NCI-H748 treated with DMSO at 0.1 percent for 48 hours (cell line): ENCODE measurements around the gene JAZF1.
A peak's percentile ranks its signal among the peaks of the same experiment; 100 is the strongest.

ENCODE experiments used
- DNase-seq: peaks from one replicate; lab custom pipeline; 2025; lab: John Stamatoyannopoulos, UW

The JAZF1 gene

DNA sequence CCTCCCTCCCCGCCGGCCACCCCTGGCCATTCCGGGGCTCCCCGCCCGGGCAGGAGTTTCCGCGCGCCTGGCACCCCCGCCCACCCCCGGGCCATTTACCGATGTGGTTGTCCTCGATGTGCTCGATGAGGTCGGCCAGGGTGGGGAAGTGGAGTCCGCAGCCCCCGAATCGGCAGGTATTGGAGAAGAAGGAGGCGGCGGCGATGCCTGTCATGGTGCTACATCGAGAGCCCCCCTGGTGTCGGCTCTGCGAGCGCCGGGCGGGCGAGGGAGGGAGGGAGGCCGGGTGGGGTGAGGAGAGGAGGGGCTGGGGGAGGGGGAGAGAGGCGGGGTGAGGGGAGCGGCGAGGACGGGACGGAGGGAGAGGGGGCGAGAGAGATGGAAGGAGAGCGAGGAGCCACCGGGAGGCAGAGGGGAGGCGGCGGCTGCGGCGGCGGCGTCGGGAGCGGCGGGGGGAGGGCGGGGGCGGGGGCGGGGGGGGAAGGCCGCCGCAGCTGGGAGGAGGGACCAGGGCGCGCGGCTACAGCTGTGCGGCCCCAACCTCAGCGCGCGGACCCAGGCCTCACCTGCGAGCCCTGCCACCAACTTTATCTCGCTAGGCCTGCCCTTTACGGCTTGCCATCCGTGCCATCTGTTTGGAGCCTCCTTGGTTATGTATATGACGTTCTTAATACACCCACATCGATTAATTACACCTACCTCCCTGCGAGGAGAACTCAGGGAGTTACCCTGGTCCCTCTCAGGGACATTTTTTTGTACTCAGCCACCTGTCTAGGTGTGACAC is at the start of gene JAZF1:
TSS of gene JAZF1 (minus strand) at position 432 of the 784 bp plus-strand sequence.
- peak; percentile 61 for DNase-seq

DNA sequence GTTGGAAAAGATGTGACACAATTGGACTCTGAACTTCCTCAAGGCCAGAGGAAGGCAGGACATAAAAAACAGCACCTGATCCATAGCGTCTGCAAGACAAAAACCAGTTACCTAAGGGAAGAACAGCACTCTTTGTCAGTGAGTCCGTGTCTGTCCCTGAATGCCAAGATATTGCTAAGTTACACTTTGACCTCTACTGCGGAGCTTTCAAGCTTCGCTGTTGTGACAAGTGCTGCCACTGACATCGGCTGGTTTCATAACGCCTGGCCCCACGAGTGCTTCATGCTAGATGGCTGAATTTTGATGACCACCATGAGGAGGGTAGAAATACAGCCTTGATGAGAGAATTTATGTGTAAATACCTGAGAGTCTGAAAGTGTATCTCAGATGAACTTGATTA is 49.7 kb upstream of the JAZF1 start:
- DNase-seq, result no peak

DNA sequence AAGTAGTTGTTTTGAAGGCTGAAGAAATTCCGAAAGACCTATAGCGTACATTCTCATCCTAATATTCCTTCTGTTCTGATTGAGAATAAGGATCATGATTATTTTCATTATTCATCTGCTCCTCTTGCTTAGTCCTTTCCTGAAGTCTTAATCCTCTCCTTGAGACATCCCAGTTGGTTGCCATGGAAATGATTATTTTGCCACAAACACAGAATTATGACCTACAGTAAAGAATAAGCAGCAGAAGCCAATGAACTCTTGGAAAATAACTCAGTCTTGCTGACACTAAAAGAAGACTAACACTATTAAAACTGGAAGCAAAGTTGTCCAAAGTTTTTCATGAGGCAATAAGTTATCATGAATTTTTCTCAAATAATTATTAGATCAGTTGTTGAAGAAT is 47.8 kb upstream of the JAZF1 start:
- no peak for DNase-seq

DNA sequence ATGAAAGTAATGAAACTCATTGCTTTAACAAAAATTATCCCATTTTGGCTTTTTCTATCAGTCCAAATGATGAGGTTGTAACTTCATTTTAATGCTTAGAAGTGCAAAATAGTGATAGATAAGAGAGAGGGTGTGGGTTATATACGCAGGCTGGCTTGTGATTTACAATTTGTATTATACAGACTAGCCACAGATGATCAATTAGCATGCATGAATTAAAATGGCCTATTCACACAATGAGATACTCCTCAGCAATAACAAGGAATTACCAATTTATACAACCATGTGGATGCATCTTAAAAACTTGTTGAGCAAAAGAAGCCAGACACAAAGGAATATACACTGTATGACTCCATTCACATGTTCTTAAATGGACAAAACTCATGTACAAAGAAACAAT is 45.4 kb upstream of the JAZF1 start:
- no peak for DNase-seq

DNA sequence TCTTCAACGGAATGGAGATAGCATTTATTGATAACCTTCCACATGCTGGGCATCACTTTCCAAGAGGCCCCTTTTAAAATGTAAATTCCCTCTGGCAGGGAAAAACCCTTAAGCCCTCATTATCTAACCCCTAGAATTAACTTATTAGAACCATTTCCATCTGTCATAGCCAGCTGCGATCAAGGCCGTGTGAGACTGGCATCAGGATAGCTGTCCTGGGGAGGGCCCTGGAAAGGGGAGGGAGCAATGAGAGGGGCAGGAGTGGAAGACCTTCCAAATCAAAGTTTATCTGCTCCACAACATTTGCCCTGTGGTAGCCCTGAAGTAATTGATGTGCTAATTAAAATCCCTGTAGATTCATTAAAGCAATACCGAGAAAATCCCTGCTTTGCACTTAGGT is 45.0 kb upstream of the JAZF1 start:
- no peak for DNase-seq

DNA sequence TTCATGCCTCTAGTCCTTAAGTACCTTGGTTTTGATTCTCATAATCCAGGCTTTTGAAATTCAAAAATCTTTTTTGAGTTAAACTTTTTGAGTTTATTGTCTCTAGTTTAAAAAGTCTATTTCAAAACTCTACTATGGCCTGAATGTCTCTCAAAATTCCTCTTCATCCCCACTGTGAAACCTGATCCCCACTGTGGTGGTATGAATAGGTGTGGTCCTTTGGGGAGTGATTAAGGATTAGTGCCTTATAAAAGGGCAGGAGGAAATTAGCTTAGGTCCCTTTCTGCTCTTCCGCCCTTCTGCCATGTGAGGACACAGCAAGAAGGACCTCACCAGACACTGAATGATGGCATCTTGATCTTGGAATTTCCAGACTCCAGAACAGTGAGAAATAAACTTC is 44.1 kb upstream of the JAZF1 start:
- DNase-seq, result no peak

DNA sequence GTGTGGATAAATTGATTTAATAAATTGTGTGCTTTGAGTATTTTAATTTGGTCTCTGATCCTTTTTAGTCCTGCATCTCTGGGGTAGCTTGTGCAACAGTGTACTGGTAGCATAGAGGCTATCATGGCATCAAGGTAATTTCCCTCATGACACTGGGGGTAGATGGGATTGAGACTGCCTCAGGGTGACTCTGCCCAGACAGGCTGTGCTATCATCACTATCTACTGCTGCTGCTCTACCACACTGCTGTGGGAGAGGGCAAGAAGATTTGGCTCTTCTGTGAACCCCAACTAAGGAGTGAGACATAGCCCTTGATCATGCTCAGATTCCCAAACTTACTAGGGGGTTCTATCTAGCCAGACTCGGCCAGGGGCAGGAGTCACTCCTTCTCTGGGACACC is 43.6 kb upstream of the JAZF1 start:
- DNase-seq, result no peak

DNA sequence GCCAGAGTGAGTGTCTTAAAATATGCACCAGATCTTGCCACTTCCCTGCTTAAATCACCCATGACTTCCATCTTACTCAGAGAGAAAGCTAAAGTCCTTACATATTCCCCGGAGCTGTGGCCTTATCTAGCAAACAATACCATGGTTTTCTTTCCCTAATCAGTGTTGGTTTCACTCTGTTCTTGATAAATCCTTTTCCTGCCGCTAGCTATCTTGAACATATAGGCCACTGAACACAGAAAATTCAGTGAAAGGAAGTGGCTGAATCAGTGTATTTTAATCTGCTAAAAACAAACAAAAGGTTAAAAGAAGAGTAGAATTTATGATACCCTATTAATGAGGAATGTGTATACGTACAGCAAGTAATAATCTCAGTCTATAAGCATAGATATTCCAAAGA is 42.0 kb upstream of the JAZF1 start:
- no peak for DNase-seq

DNA sequence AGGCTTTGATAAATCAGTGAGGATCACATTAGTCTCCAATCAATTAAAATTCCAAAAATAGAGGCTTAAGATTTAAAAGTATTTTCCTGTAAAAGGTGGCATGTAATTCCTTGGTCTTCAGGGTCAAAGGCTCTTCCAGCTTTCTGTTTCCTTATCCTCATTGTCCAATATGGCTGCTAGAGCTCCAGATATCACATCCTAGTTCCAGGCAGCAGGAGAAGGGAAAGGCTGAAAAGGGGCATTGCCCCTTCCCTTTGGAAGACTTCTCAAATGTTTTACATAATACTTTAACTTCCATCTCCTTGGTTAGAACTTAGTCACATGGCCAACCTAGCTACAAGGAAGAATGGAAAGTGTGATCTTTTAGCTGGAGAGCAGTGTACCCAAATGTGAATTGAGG is 39.2 kb upstream of the JAZF1 start:
- no peak for DNase-seq

DNA sequence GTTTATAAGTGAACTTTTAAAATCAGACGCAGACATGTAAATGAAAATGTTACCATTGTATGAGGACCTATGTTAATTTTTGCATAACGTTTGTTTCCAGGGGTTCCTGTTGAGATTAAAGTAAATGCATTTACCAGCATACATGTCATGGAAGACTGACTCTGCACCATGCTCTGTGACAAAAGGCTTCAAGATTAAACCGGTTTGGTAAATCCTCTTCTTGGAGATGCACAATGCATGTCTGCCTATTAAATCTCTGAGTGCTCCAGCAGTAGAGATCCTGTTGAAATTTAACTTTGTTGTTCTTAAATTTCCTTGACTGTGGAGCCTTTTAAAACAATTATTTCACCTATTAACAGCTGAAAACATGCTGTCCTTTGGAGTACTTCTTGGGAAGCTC is 36.5 kb upstream of the JAZF1 start:
- no peak for DNase-seq

DNA sequence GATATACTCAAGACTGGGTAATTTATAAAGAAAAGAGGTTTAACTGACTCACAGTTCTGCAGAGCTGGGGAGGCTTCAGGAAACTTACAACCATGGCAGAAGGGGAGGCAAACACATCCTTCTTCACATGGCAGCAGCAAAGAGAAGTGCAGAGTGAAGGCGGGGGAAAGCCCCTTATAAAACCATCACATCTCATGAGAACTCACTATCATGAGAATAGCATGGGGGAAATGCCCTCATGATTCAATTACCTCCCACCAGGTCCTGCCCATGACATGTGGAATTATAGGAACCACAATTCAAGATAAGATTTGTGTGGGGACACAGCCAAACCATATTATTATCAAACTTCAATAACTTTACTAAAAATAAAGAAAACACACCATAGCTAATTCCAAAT is 30.4 kb upstream of the JAZF1 start:
- DNase-seq, result no peak

DNA sequence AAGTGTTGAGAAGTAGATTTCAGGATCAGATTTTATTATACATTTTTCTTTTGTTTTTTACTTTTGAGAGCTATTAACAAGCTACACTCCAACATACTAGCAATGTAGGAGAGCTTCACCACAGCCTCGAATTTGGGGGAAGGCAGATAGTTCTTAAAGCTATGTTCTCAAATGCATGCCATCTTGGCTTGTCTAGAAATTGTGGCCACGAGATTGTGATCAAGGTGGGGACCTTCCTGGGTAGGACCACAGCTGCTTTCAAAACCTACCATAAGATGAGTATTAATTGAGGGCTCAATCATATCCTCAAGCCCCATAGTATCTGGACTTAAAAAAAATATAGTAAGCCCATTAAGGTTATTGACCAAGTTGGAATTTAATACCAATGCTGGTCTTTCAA is 27.9 kb upstream of the JAZF1 start:
- DNase-seq, result no peak

DNA sequence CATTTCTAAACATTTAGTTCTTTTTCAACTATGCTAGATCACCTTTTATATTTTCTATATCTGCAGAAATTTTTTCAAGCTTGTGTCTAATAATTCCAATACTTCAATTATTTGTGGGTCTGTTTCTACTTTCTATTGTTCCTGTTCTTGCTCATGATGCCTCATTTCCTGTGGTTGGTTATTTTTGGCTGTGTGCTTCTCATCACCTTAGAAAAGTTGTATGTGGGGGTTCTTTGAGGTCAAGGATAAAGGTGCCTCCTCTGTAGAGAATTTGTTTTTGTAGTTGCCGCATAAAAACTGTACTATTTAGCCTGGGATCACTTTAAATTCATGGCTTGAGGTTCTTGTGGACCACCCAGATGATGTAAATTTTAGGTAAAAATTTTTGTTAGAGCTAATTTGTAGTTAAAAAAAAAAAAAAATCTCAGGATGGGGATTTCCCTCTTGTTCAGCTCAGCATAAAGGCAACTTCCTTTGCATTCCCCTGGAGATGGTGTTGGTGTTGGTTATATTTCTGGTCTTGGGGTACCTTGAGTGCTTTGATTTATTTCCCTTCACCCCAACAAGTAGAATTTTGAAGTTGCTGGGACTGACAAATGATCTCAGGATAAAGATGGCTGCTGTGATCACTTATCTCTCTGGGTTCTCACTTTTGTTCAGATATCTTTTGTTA is 27.0 kb upstream of the JAZF1 start:
- no peak for DNase-seq

DNA sequence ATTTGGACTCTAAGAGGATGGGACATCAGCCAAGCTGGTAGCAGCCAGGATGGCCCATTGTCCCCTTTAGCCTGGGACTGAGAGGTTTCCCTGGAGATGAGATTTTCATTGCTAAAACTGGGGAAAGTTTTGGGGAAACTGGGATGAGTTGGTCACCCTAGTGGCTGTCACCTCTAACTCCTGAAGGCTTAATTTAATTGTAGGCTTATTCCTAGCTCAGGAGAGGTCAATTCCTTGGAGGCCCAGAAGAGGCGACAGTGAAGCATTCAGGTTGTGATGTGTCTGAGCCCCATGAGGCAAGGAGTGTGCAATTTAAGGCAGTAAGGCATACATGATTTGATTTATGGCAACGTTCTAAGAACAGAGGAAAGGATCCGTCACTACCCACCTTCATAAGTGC is 24.9 kb upstream of the JAZF1 start:
- DNase-seq, result no peak

DNA sequence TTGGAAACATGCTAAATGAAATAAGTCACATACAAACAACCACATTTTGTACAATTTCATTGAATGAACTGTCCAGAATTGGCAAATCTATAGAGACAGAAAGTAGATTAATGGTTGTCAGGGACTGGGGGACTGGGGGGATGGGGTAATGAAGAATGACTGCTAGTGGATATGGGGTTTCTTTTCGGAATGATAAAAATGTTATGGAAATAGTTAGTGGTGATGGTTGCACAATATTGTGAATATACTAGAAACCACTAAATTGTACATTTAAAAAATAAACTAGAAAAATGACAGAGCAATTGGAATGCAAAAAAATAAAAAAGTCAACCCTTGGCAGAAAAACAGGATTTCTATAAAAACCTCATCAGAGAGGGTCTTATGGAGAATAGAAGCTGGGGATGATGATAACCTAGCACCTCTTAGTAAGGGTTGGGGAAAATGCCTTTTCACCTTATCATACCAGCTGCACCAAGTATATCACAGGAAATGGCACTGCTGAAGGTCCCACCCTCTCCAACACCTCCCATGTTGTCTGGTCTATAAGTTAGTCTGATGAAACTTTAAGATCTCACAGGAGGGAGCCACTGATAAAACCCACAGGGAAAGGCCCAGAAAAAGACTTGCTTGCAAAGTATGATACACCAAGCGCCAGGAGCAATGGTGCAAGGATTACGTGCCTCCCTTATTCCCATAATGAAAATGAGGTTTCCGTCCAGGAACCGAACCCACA is 23.1 kb upstream of the JAZF1 start:
- no peak for DNase-seq

DNA sequence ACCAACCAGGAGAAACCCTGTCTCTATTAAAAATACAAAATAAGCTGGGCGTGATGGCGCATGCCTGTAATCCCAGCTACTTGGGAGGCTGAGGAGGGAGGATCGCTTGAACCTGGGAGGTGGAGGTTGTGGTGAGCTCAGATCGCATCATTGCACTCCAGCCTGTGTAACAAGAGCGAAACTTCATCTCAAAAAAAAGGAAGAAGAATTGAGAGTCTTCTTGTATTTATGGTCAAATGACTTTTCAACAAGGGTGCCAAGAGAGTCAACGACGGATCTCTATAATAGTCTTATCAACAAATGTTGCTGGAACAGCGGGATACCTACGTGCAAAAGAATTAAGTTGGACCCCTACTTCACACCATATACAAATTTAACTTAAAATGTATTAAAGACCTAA is 21.6 kb upstream of the JAZF1 start:
- DNase-seq, result no peak

DNA sequence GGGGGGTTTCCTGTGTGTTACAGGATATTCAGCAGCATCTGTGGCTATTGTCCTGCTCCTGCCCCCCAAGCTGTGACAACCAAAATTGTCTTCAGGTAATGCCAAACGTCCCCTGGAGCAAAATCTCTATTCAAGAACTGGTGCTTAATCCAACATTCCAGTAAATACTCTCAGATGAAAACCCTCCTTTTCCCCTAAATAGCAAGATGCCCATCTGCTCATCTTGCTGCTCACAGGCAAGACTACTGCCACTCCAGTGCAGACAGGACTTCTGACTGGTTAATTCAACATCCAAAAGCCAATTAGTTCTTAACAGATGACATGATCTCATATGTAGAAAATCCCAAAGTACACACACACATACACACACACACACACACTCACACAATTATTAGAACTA is 20.5 kb upstream of the JAZF1 start:
- DNase-seq, result no peak

DNA sequence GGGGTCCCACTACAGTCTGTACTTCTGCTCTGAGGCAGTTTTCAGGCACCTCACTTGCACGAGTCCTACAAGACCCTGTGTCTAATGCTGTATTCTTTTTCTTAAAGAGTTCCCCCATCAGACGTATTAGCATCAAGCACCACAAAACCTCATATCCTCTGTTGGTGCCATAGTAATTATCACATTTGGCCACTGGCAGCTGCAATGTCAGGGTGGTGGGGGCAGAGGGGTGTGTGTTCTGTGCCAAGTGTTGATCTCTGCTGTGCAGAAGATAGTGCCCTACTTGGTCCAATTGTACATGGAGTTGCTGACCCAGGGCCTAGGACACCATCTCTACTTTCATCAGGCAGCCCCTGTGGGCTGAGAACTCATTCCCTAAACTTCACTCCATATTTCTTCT is 20.0 kb upstream of the JAZF1 start:
- no peak for DNase-seq

DNA sequence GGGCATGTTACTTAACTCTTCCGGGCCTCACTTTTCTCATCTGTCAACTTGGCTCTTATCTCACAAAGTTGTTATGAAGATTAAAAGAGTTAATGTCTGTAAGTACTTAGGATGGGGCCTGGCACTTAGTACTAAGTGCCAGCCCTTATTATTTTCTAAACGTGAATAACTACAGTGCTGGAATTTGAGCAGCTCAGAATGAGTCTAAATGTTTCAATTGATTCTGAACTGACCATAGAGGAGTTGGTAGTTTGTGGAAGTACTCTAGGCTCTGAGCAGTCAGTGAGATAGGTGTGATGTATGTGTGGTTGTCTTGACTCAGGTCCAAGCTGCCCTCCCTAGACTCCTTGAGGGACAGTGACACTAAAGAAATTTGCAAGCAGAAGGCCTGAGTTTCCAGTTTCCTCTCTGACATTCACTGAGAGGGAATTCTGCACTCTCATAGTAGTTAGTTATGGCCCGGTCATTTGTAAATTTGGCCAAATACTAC is 18.5 kb upstream of the JAZF1 start:
- DNase-seq, result no peak

DNA sequence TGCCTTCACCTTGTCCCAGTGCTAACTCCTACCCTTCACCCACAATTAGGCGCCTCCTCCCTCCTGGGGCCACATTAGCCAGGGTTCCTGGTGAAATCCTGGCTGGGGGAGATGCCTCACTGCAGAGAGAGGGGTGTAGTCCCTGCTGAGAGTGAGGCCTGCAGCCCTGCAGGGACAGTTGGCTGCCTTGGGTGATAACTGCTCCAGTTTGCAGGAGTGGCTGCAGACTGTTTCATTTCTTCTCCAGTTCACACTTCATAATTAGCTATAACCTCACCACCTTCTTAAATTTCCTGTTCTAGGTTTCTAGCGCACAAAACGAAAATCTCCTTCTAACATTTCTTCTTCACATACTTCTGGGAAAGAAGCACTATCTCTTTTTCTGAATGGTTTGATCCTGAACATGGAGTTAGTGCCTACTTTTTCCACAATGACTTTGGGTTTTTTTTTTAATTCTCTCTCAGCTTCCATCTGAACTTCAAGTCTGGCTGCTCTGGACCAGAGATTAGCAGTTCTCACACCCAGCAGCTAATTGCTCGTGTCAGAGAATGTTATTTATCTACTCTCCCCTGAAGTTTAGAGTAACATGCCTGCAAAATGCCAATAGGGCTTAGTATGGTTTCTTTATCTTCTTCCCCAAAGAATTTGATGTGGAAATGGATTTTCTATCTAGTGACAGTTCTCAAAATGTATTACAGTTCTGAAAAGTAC is 15.5 kb upstream of the JAZF1 start:
- DNase-seq, result no peak

DNA sequence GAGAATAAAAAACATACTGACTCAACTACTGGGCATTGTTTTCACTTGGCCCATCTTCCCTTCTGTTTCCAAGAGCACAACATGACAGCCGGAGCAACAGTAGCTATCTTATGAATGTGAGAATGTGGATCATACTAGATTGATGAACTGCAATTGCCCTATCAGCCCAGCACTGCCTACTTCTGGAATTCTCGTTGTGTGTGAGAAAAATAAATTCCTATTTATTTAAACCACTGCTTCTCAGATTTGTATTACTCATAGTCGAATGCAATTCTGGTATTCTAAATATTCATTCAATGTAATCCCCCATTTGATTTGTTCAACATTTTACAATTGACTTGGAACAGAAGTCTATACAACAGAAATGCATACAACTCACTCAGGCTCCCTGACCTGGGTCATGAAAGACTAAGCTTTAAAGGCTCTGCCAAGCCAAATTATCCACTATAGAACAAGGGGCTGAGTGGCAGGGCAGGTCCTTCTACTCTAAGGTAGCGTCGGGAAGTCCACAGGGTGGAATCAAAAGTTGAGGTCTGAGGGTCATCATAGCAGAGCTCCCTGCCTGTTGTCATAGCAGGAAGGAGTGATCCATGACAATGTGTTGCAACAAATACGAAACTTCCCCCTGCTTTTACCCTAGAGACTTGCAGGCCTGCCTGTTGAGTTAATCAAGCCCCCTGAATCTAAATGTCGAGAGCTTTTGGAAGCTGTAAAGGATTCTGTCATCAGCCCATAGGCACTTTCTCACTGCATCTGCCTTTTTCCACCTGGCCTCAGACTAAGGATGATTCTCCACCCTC is 12.4 kb upstream of the JAZF1 start:
- DNase-seq, result no peak

DNA sequence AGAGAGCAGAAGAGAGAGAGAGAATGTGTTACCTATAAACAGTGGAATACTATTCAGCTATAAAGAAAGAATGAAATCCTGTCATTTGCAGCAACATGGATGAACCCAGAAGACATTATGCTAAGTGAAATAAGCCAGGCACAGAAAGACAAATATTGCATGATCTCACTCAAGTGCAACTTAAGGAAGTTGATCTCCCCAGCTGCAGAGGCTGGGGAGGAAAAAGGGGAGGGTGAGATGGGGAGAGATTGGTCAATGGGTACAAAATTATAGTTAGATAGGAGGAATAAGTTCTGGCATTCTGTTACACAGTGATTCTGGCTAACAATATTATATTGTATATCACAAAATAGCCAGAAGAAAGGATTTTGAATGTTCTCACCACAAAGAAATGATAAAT is 11.2 kb upstream of the JAZF1 start:
- no peak for DNase-seq
